Right cardiac atrium (tissue), 5 donors: ENCODE results near the gene APOC3. TPM values are rescaled to one million over a fixed set of nuclear protein-coding genes. Genes with fewer than 3 reads are reported as not detected.
A peak's percentile ranks its signal among the peaks of the same experiment; 100 is the strongest.

Source experiments
- ATAC-seq, 2 donors: fragments of 200-7000 bp; cut with Tn5 transposase; one replicate each; pipeline versions ENCODE4 v1.8.0 to v1.9.1; 2020; ENCODE audit warnings: moderate library complexity in 2 of 2, mild to moderate bottlenecking in 1 of 2
- DNase-seq, 3 donors: peaks; one replicate each; pipeline ENCODE4 v3.0.0-alpha.2; 2020
- H3K27ac ChIP-seq: one replicate; pipeline ENCODE4 v1.5.1; 2013; ENCODE audit warnings: mild to moderate bottlenecking, low read length, control low read depth, moderate library complexity
- H3K27me3 ChIP-seq: one replicate; pipeline ENCODE4 v1.6.1; 2013; ENCODE audit not compliant: control insufficient read depth, insufficient read depth
- H3K4me1 ChIP-seq: one replicate; pipeline ENCODE4 v1.6.1; 2013; ENCODE audit warnings: low read length; ENCODE audit not compliant: control insufficient read depth, insufficient read depth
- H3K4me3 ChIP-seq: one replicate; pipeline ENCODE4 v1.5.1; 2013; ENCODE audit warnings: low read length, control low read depth
- H3K9me3 ChIP-seq: one replicate; pipeline ENCODE4 v1.6.1; 2013; ENCODE audit warnings: low read length; ENCODE audit not compliant: control insufficient read depth
- WGBS: extraction: QIAGEN DNeasy Blood & Tissue Kit; methylation state at CpG from one replicate; pipeline ENCODE4 v1.1.7; 2013; 5-methylcytosine and 5-hydroxymethylcytosine counted together
- intact Hi-C, 4 donors: fragments of 100-400 bp; cut with DNase I; formaldehyde crosslinking; loops; one replicate each; pipeline versions ENCODE4 v1.11.0 to v1.14.0; 2022 to 2023
- polyA plus RNA-seq: library from polyadenylated mRNA; stranded (reverse); fragments of 200-250 nt; gene quantifications from one replicate; pipeline ENCODE4 v1.2.3, GENCODE V29; 2013
- total RNA-seq, 4 donors: library from RNA; stranded (reverse); fragmentation: NEBNext Ultra II Directional; extraction: Animal tissue kit (Norgen Biotek cat#: 25700); gene quantifications; one replicate each; pipeline ENCODE4 v1.2.1, GENCODE V29; 2021
- donor health status: healthy with polysubstance abuse.
- donor health status: DM: no; HTN: yes; CAD: no.
- donor health status: DM: no; HTN: no; CAD: no.
- donor health status: DM: no; HTN: yes; CAD: no; lungs with severe emphysema.
- donor health status: DM: yes; HTN: yes; CAD: no.

The APOC3 gene
- total and polyA plus RNA-seq, 5 donors = 0.72 TPM; not detected in 4

GRCh38 chr11:116807601-116808261, 22.0 kb upstream of the APOC3 start:
- DNase-seq = no peak
- no peaks in the 10 kb centered on the region for H3K27me3 ChIP-seq
- H3K4me1 ChIP-seq = no peaks in the 10 kb centered on the region
- no peaks in the 10 kb centered on the region for H3K9me3 ChIP-seq
- H3K4me3 ChIP-seq = no peak overlapping the region
- no peak overlapping the region for H3K27ac ChIP-seq
- WGBS = 89% methylated on average over 6 of the region's 6 CpGs
- intact Hi-C loops = no loop called here
- ATAC-seq = no peak

DNA sequence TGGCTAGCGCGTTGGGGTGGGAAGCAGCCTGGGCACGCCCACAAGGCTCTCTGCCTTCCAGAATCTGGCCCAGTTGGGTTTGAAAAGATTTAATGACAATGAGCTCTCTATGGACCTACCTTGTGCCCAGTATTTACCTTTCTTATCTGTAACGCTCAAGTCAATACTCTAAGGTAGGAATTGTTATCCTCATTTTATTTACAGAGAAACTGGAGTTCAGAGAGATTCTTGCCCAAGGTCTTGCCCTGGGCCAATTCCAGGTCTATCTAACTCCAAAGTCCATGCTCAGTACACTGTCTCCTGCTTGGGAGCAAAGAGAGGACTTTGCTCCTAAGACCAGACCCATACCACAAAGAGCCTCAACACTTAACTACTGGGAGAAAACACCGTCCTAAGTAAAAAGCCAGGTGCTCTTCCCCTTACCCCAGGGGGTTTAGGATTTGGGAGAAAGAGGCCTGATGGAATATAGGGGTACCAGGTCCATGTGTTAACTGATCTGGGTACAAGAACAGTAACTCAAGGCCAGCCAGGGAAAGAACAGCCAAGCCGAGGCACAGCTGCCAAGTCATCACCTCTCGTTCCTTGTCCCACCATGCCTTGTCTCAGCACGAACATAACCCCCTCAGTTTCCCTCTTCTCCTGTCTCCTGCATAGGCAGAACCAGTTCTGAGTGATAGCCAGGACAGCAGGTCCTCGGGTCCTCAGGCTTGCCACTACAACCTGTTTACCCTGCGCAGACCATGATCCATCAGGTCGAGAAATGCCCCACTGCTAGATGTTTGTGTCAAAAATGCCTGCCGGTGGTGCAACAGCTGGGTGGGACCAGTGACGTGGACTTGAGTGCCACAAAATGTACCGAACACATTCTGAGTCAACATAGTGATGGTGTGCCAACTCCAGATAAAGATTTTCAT, 21.2 kb upstream of the APOC3 start:
- peak in 1 of 2 donors; percentile 24 for ATAC-seq
- no peaks in the 10 kb centered on the region for H3K4me1 ChIP-seq
- H3K4me3 ChIP-seq = no peak overlapping the region
- no peak for DNase-seq
- 84% methylated on average over 14 of the region's 14 CpGs for WGBS
- H3K27ac ChIP-seq = no peak overlapping the region
- no peaks in the 10 kb centered on the region for H3K27me3 ChIP-seq
- intact Hi-C loops = no loop called here
- no peaks in the 10 kb centered on the region for H3K9me3 ChIP-seq

- no peaks in the 10 kb centered on the region for H3K27me3 ChIP-seq
- WGBS = 83% methylated on average over 3 of the region's 3 CpGs
- H3K4me1 ChIP-seq = no peaks in the 10 kb centered on the region
- no peak overlapping the region for H3K27ac ChIP-seq
- DNase-seq = no peak
- H3K9me3 ChIP-seq = no peaks in the 10 kb centered on the region
- intact Hi-C loops = no loop called here
- H3K4me3 ChIP-seq = no peak overlapping the region
- ATAC-seq = no peak
Observed at GRCh38 chr11:116811194-116811593, 18.5 kb upstream of the APOC3 start.

DNA sequence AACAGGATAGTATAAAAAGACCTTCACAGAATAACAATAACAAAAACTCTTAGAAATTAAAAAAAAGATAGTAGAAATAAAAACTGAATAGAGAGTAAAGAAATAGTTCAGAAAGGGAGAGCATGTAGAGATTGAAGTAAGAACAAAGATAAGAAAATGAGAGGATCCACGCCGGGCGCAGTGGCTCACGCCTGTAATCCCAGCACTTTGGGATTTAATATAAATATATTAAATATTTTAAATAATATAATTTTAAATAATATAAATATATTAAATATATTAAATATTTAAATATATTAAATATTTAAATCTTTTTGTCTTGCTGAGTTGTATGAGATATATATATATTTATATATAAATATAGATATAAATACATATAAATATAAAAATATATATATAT, 17.6 kb upstream of the APOC3 start:
- no peak for DNase-seq
- H3K4me1 ChIP-seq = no peaks in the 10 kb centered on the region
- H3K4me3 ChIP-seq = no peak overlapping the region
- H3K9me3 ChIP-seq = no peaks in the 10 kb centered on the region
- 94% methylated on average over 4 of the region's 4 CpGs for WGBS
- no peak for ATAC-seq
- H3K27ac ChIP-seq = no peak overlapping the region
- intact Hi-C loops = no loop called here
- no peaks in the 10 kb centered on the region for H3K27me3 ChIP-seq

DNA sequence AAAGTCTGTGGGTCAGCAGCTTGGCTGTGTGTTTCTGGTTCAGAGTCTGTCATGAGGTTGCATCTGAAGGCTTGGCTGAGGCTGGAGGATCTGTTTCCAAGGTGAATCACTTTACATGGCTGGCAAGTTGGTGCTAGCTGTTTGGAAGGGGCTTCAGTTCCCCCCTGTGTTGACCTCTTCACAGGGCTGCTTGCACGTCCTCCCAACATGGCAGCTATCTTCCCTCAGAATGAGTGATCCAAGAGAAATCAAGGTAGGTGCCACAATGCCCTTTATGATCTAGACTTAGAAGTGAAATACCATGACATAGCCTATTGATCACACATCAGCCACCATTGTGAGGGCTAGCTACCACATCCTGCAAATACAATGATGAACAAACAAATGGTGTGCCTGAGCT, 16.5 kb upstream of the APOC3 start:
- no peaks in the 10 kb centered on the region for H3K27me3 ChIP-seq
- ATAC-seq = no peak
- H3K4me3 ChIP-seq = no peak overlapping the region
- no peaks in the 10 kb centered on the region for H3K9me3 ChIP-seq
- 90% methylated on average over 1 of the region's 1 CpG for WGBS
- intact Hi-C loops = no loop called here
- DNase-seq = no peak
- H3K4me1 ChIP-seq = no peaks in the 10 kb centered on the region
- H3K27ac ChIP-seq = no peak overlapping the region

GRCh38 chr11:116813781-116814471, 15.8 kb upstream of the APOC3 start:
- no peak overlapping the region for H3K27ac ChIP-seq
- 46% methylated on average over 5 of the region's 5 CpGs for WGBS
- H3K4me3 ChIP-seq = no peak overlapping the region
- no peak for DNase-seq
- H3K4me1 ChIP-seq = no peaks in the 10 kb centered on the region
- no peaks in the 10 kb centered on the region for H3K27me3 ChIP-seq
- no peaks in the 10 kb centered on the region for H3K9me3 ChIP-seq
- intact Hi-C loops = no loop called here
- ATAC-seq = peak; percentile 57 to 63

- Histone ChIP-seq H3K9me3 (no peaks in the 10 kb centered on the region), H3K27ac (no peak overlapping the region), H3K27me3 (no peaks in the 10 kb centered on the region), H3K4me1 (no peaks in the 10 kb centered on the region), H3K4me3 (no peak overlapping the region)
- WGBS = 73% methylated on average over 6 of the region's 6 CpGs
- no peak for DNase-seq
- intact Hi-C loops = no loop called here
- no peak for ATAC-seq
Observed at GRCh38 chr11:116814502-116814901, 15.2 kb upstream of the APOC3 start.

DNA sequence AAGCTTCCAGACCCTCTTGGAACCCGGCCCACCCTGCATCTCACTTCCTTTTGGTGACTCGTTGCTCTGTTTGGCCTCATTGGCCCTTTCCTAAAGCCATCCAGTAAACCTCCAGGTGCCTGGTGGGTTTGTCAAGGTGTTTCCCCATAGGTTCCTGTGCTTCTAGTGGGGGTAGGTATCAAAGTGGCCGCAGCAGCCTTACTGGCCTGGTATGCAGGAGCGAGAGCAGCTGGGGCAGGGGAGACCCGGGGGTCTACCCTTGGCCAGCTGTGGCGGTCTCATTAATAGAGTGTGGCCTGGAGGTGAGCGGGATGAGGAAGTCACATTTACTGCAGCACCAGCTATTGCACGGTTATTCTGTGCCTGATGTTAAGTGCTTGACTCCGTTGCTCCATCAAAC, 10.7 kb upstream of the APOC3 start:
- Histone ChIP-seq H3K27ac (no peak overlapping the region), H3K4me1 (no peaks in the 10 kb centered on the region), H3K9me3 (no peaks in the 10 kb centered on the region), H3K27me3 (no peaks in the 10 kb centered on the region), H3K4me3 (no peak overlapping the region)
- ATAC-seq (no peak), DNase-seq (no peak)
- intact Hi-C loops = no loop called here
- 88% methylated on average over 9 of the region's 9 CpGs for WGBS

DNA sequence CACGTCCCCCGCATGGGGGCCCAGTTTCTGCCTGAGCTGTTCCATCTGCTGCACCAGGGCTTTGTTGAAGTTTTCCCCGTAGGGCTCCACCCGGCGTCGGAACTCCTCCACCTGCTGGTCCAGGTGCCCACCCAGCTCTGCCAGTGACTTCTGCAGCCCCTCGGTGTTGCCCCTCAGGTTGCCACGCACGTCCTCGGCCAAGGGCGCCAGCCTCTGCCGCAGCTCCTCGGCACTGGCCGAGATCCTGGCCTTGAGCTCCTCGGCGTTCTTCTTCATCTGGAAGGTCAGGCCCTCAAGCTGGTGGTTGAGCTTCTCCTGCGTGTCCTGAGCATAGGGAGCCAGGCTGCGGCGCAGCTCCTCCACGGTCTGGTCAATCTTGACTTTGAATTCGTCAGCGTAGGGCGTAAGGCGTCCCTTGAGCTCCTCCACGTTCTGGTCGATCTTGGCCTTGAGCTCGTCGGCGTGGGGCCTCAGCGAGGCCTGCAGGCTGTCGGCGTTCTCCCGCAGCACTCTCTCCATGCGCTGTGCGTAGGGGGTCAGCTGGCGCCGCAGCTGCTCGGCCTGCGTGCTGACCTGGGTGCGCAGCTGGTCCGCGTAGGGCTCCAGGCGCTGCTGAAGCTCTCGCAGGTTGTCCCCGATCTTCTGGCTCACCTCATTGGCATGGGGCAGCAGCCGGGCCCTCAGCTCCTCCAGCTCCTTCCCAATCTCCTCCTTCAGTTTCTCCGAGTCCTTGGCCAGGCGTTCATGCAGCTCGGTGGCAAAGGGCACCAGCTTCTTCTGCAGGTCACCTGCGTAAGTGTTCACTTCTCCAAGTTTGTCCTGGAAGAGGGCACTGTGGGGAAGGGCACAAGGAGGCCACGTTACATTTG, 8.4 kb upstream of the APOC3 start:
- WGBS = 93% methylated on average over 51 of the region's 51 CpGs
- H3K4me3 ChIP-seq = no peak overlapping the region
- no peak for DNase-seq
- H3K9me3 ChIP-seq = no peaks in the 10 kb centered on the region
- ATAC-seq = no peak
- H3K27ac ChIP-seq = no peak overlapping the region
- H3K27me3 ChIP-seq = no peaks in the 10 kb centered on the region
- intact Hi-C loops = no loop called here
- H3K4me1 ChIP-seq = no peaks in the 10 kb centered on the region

- 70% methylated on average over 5 of the region's 5 CpGs for WGBS
- H3K4me1 ChIP-seq = no peaks in the 10 kb centered on the region
- ATAC-seq (no peak), DNase-seq (no peak)
- H3K27ac ChIP-seq = no peak overlapping the region
- no peaks in the 10 kb centered on the region for H3K27me3 ChIP-seq
- H3K9me3 ChIP-seq = no peaks in the 10 kb centered on the region
- no peak overlapping the region for H3K4me3 ChIP-seq
- intact Hi-C loops = no loop called here
Observed at GRCh38 chr11:116822575-116822974, 7.1 kb upstream of the APOC3 start.
